Activated CD8-positive, alpha-beta memory T cell treated with anti-CD3 and anti-CD28 coated beads, Interleukin-2, amount 50 U/mL, for 4 hours (primary cell): ENCODE results near the gene PDK2.
"Not testable (repeated sequence)": the region's sequence is repeated elsewhere in the genome, so short reads cannot be mapped to it uniquely, and the experiment has no call there.

ENCODE experiments used
- DNase-seq: peaks from one replicate; pipeline ENCODE4 v3.0.0-alpha.2; 2020

Gene PDK2

DNA sequence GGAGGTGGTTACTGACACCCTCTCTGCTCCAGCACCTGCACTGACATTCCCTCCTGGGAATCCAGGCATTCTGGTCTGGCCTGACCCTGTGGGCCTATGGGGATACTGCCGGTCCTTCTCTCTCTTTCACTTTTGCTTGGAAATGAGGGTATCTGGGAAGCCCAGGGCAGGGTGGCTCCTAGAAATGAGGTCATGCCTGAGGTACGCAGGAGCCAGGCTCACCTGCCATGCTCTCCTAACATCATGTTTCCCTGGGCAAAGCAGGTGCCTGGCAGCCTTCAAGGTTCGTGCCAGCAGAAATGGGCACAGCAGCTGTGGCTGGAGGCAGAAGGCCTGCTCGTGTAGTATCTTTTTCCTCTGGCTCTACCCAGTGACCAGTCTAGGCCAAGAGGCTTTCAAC lies 35.9 kb upstream of the PDK2 start:
- no peak for DNase-seq

DNA sequence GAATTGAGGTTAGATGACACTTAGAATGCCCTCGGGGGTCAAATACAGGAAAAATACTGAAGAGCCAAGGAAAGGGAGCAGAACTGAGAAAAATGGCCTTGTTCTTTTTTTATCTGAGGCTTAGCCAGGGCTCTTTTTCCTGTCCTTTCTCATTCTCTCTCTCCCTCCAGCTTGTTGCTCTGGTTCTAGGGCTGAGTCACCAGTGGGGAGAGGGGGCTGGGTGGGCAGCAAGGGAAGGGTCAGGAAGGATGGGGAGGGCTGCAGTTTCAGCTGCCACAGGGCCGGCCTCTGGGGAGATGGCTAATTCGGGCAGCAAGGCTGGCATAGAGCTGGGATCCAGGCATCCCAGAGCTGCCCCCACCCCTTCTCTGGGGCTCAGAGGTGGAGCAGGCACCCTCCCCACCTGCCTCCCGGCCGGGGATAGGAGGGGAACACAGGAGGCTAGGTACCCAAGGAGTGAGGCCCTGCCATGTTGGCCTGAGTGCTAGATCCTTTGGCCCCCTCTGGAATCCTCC lies 35.3 kb upstream of the PDK2 start:
- no peak for DNase-seq

DNA sequence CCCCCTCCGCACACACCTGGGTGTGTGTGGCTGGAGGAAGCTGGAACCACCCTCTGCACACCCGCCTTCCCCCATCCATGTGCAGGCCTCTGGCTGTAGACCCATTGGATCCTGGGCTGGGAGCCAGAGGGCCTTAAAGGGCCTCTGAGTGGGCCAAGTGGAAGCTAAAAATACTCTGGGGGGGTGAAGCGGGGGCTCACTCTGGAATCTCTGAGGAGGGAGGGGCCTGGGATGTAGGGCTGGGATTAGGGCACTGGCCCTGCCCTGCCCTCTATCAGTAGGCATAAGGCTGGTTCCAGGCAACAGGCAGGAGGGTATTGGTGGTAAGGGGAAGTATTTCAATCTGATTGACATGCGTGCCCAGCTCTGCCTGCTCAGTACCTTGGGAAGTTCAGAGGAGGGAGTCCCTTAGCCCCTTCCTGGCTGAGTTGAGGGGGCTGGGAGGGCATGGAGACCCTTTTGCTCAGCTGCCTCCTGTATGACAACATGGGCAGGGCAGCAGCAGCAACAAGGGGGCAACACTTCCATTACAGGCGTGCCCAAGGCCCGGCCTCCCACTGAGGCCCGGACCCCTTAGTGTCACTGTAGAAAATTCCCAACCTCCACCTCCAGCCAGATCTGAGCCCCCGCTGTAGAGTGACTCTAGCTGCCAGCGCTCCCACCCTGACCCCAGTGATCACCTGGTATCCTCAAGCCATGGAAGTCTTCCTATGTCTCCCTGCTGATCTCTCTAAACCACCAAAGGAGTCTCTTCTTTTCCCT lies 34.0 kb upstream of the PDK2 start:
- no peak for DNase-seq

DNA sequence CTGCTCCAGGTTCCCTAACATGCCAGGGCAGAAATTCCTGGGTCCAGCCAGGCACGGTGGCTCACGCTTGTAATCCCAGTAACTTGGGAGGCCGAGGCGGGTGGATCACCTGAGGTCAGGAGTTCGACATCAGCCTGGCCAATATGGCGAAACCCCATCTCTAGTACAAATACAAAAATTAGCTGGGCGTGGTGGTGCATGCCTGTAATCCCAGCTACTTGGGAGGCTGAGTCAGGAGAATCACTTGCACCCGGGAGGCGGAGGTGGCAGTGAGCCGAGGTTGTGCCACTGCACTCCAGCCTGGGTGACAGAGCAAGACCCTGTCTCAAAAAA lies 33.5 kb upstream of the PDK2 start:
- DNase-seq, result not testable (repeated sequence)

DNA sequence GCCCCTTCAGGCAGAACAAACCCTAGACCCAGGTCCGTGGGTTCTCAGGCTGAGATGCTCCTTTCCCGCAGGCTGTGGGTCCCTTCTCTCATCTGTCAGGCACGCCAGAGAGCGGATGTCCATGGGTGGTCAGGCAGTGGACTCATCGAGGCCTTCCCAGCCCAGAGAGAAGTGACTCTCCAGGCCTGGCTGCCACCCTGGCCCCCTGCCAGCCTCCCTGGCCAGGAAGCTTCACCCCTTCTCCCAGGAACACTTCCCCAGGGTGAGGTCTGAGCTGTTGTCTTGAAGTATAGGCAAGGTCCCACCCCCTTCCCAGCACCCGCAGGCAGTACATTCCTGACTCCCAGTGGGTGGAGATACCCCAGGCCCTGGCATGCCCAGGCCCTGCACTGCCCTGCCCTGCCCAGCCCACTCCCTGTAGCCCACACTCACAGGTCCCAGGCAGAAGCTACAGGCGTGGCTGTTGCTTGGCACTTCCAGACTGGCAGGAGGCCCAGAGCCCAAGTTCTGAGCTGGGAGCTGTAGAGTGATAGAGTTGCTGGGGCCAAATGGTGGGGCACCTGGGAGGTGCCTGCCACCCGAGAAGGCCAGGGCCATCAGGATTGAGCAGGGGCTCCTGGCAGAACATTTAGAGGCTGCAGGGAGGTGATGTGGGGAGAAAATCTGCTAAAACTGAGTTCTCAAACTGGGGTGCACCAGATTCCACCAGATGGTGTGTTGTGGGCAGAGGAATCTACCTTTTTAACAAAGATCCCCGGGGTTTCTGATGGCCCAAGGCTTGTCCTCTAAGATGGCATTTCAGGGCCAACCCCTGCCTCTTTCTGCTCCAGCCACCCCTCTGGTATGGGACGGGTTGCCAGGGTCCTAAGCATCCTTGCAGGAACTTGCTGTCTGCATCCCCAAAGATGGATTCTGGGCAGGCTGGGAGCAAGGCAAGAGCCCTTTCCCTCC lies 32.6 kb upstream of the PDK2 start:
- no peak for DNase-seq

DNA sequence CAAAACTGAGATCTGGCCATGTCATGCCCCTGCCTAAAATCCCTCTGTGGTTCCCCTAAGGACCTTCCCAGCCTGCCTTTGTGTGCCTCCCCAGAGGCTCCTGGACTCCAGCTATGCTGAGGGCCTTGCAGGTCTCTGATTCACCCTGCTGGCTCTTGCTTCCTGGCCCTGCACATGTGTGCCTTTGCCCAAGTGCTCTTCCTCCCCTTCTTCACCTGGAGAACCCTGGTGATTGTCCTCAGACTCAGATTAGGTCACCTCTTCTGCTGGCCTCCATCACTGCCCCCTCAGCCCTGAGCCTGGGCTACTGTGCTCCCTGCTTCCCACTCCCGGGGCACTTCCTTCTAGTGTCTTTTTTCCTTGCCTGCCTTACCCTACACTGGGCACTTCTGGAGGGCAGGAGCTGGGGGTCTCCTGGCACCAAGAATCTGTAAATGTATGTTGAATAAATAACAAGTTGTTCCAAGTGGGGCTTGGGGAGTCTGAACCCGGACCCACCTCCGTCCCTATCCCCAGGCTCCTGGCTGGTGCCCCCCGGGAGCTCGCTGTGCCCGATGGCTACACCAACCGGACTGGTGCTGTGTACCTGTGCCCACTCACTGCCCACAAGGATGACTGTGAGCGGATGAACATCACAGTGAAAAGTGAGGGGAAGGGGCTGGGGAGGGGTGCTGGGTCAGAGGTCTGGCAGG lies 31.4 kb upstream of the PDK2 start:
- no peak for DNase-seq

DNA sequence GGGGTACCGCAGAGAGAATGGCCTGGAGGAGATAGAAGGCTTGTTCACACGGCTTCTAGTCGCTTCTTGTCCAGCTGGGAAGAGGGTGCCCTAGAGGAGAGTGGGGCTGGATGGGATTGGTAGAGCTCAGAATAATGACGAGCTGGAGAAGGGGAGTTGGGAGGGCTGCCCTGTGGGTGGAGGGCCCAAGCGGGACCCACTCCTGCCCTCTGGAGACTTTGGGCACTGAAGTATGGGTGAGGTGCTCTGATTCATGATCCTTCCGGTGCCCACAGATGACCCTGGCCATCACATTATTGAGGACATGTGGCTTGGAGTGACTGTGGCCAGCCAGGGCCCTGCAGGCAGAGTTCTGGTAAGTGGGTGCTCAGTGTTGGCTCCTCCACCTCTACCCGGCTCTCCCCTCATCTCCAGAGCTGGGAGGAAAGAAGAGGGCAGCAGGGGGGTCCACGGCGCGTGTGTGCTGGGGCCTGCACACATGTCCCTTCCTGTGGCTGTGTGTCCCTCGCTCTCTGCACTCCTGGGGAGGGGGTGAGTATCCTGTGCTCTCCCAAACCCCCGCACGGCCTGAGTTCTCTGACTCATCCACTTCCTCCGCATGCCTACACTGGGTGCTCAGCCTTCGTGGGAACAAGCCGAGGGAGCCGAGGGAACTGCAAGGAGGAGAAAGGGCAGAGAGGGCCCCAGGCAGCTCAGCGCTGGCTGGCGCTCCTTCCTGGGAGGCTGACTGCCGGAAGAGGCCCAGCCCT lies 30.7 kb upstream of the PDK2 start:
- DNase-seq, result no peak

DNA sequence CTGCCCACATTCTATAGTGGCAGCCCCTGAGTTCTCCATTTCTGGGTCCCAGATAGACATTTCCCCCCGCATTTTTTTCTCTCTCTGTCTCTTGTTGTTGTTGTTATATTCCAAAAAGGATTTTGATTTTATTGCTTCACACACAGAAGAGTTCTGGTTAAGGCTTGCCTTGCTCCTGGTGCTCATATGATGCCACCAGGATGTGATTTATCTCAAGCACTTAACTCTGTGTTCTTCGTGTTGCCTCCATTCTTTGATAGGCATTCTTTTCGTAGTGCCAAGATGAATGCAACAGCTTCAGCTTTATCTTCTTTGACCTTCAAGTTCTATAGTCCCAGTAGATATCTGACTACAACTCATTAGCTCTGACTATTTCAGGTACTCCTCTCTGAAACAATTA lies 30.1 kb upstream of the PDK2 start:
- DNase-seq, result no peak

DNA sequence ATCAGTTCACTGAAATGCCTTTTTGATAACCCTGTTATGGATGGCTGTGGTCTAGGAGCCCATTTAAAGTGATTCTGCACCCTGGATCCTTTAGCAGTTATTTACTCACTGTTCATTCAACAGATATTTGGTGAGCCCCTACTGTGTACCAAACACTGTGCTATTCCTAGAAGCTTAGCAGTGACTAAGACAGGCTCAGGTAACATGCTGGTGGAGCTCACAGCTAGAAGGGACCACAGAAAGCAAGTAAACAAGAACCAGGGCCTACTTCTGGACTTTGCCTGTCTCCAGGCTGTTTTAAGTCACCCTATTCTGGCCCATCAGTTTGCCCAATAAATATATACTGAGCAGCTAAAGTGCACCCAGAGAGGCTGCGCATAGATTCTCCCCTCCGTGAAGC lies 28.2 kb upstream of the PDK2 start:
- DNase-seq, result no peak

DNA sequence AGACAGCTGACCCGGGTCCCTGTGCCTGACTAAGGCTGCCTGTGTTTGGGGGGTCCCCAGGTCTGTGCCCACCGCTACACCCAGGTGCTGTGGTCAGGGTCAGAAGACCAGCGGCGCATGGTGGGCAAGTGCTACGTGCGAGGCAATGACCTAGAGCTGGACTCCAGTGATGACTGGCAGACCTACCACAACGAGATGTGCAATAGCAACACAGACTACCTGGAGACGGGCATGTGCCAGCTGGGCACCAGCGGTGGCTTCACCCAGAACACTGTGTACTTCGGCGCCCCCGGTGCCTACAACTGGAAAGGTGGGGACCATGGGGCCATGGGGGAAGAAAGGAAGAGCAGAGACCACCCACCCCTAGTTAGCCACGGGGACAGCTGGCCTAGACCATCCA lies 27.2 kb upstream of the PDK2 start:
- no peak for DNase-seq

DNA sequence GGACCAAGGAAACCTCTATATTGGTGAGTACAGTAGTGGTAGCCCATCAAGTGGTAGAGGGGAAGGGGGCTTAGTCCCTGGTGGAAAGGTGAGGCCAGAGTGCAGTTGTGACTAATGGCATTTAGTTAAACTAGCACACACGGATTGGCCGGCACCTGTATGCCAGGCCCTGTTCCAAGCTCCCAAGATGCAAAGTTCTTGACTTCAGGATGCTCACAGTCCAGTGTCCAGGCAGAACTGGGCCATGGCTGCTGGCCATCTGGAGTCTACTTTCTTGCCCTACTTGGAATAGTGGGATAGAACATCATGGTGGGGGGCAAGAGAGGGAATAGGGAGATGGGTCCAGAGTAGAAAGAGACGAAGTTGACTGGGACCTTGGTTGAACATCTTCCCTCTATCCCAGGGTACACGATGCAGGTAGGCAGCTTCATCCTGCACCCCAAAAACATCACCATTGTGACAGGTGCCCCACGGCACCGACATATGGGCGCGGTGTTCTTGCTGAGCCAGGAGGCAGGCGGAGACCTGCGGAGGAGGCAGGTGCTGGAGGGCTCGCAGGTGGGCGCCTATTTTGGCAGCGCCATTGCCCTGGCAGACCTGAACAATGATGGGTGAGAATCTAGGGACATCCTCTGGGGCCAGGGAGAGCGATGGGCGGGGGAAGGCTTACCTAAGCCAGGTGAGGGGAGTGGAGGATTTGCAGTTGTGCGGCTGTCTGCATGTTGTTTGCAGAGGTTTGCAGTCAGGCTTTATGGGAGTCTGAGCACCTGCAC lies 24.1 kb upstream of the PDK2 start:
- no peak for DNase-seq

DNA sequence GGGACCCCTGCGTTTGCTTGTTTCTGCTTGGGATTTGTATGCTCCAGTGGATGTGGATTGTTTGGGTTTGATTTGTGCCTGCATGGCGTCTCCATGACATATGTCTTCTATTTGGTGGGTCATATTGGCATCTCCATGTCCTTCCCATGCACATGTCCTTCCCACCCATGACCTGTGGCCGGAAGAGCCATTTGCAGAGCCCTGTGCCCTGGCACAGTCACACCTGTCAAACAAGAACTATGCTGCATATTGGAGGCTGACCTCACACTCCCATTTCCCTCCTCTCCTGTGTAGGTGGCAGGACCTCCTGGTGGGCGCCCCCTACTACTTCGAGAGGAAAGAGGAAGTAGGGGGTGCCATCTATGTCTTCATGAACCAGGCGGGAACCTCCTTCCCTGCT lies 23.5 kb upstream of the PDK2 start:
- DNase-seq, result no peak

DNA sequence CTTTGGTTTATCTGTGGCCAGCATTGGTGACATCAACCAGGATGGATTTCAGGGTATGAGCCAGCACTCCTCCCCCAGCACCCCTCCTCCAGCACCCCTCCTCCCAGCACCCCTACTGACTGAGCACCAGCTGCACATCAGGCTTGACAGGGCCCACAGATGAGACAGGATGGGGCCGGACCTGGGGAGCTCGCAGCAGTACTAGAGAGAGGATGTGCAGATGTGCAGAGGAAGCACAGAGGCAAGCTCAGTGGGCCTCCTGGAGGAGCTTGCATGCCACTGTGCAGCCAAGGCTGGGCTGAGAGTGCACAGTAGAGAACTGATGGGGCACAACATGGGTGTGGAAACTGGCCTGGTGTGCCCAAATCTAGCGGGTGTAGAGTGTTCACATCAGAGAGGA lies 23.0 kb upstream of the PDK2 start:
- DNase-seq, result no peak

DNA sequence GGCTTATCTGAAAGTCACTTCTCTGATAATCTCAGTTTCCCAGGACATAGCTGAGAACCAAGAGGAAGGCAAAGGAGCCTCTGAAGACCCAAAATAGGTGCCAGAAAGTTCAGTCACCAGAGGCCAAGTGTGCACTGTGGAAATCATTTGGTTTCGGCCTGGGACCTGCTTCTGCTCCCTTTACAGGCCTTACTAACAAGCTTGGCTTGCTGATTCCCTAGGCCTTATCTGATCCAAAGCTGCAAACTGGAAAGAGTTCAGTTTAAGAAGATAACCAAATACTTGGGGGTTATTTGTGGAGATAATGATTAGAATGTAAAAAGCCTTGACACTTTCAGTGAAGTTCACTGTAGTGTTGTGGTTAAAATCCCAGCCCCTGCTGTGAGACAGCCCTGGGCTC lies 22.2 kb upstream of the PDK2 start:
- no peak for DNase-seq

DNA sequence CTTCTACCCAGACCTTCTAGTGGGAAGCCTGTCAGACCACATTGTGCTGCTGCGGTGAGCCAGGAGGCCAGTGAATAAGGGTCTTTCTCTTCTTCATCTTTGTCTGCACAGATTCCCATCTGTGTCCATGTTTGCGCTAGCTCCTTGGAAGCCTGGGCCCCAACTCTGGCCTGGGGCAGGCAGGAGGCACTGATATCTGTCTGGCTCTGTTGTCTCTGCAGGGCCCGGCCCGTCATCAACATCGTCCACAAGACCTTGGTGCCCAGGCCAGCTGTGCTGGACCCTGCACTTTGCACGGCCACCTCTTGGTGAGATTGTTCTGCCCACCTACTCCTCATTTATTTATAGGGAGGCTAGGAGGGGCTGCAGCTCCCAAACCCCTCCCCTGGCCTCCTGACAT lies 20.9 kb upstream of the PDK2 start:
- no peak for DNase-seq

DNA sequence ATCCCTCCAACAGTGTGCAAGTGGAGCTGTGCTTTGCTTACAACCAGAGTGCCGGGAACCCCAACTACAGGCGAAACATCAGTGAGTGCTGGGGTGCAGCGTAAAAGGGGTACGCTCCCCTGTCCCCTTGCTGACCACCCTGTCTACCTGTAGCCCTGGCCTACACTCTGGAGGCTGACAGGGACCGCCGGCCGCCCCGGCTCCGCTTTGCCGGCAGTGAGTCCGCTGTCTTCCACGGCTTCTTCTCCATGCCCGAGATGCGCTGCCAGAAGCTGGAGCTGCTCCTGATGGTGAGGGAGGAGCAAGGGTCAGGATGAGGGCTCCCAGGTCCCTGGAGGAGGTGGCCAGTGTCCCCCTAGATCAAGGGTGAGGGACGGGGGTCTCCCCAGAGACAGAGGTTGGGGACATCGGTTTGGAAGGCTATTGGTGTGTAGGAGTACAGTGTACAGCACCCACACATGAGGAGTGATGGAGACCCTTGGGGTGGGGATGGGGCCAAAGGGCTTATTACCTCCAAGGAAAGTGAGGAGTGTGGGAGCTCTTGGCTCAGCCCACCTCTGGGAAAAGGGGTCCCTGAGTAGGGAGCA lies 19.6 kb upstream of the PDK2 start:
- no peak for DNase-seq

DNA sequence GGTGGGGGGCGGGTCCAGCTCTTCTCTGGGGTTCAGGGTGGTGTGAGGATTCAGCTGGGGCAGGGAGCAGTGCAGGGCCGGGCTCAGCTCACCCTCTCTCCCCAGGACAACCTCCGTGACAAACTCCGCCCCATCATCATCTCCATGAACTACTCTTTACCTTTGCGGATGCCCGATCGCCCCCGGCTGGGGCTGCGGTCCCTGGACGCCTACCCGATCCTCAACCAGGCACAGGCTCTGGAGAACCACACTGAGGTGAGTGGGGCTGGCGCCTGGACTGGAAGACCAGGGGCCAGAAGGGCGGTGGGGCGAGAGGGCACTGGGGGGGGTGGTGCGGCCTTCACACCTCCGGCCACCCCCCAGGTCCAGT lies 18.9 kb upstream of the PDK2 start:
- no peak for DNase-seq

DNA sequence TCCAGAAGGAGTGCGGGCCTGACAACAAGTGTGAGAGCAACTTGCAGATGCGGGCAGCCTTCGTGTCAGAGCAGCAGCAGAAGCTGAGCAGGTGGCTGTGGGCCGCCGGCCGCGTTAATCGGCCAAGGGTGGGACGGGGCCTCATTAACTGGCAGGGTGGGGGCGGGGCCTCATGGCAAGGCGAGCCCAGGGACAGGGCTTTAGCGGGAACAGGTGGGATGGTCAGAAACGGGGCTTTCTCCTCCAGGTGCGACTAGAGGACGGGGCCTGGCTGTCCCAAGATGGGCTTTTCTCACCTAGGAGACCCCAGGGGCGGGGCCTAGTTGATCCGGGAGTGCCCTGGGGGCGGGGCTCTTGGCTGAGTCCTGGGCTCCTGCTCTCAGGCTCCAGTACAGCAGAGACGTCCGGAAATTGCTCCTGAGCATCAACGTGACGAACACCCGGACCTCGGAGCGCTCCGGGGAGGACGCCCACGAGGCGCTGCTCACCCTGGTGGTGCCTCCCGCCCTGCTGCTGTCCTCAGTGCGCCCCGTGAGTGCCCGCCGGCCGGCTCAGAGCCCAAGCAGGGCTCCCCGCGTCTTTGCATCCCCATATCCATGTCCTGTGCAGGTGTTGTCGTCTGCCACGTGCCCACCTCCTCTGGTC lies 18.4 kb upstream of the PDK2 start:
- DNase-seq, result no peak

DNA sequence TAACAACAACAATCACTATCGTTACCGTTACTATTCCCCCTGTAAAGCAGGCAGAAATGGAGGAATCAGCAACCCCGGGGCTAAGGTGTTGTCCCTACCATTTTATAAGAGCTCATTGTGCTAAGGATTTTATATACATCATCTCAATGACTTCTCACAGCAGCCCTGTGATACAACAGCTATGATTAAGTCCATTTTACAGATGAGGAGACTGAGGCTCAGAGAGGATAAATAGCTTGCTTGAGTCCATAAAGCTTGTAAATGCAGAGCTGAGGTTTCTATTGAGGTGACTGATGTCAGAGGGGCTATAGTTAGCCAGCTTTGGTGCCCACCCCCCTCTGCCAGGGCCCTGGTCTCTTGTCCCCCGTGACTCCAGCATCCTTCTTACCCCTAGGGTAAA lies 16.7 kb upstream of the PDK2 start:
- DNase-seq, result no peak

DNA sequence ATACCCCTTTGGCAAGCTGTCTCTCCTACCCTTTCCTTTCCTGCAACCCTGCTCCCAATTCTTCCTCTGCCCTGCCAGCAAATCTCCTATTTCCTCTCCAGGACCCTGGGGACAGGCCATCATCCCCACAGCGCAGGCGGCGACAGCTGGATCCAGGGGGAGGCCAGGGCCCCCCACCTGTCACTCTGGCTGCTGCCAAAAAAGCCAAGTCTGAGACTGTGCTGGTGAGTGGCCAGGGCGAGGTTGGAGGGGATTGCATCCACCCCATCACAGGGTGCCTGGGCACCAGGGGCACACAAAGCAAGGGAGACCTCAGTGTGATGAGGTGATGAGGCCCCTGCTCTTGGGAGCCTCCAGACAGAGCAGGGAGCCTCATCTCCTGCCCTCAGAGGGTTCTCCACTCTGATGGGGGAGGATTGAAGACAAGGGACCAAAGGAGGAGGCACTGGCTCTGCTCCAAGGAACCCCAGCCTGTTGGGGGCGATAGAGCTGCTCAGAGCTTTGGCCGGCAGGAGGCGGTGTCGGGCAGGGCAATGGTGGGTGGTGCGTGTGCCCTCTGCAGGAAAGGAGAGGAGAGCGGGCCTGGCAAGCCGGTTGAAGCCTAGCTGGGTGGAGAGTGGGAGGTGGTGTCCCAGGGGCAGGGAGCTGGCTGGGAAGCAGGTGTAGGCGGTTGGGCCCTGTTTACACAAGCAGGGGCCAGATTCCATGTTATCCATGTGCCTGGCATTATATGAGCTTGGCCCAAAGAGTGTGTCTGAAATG lies 15.6 kb upstream of the PDK2 start:
- no peak for DNase-seq
